ENCODE data around the gene FRAT2. TPM values are rescaled to one million over a fixed set of nuclear protein-coding genes. Genes with fewer than 3 reads are reported as not detected.

The FRAT2 gene, protein sequence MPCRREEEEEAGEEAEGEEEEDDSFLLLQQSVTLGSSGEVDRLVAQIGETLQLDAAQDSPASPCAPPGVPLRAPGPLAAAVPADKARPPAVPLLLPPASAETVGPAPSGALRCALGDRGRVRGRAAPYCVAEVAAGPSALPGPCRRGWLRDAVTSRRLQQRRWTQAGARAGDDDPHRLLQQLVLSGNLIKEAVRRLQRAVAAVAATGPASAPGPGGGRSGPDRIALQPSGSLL
- 12.8 and 13.0 TPM in 2 replicates for total RNA-seq

DNA sequence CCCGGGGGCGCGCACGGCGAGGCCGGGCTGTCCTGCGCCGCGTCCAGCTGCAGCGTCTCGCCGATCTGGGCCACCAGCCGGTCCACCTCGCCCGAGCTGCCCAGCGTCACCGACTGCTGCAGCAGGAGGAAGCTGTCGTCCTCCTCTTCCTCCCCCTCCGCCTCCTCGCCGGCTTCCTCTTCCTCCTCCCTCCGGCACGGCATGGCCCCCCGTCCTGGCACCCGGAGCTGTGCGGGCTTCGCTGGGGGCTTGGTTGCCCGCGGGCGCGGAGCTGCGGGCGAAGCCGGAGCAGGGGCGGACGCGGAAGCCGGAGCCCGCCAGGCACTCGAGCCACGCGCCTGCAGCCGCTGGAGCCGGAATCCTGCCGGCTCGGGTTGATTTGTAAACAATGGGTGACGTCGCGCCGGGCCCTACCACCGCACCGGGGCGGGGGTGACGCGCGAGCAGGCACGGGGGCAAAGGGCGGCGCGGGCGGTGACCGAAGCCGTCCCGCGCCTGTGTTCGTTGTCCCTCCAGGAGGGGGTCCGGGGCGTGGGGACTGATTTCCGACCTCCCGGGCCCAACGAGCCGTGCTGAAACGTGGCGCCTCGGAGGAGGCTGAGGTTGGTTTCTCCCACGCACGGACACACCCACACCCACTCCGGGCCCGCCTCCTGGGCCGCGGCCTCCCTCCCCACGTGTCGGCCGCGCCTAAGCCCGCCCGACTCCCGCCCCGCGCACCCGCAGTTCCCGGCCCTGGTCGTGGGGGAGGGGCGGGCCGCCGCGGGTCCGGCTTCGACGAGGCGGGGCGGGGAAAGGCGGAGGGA is at the start of gene FRAT2:
FRAT2 (minus strand) TSS at position 360 of the 806 bp plus-strand sequence; CDS start at position 203, 157 bp downstream.

DNA sequence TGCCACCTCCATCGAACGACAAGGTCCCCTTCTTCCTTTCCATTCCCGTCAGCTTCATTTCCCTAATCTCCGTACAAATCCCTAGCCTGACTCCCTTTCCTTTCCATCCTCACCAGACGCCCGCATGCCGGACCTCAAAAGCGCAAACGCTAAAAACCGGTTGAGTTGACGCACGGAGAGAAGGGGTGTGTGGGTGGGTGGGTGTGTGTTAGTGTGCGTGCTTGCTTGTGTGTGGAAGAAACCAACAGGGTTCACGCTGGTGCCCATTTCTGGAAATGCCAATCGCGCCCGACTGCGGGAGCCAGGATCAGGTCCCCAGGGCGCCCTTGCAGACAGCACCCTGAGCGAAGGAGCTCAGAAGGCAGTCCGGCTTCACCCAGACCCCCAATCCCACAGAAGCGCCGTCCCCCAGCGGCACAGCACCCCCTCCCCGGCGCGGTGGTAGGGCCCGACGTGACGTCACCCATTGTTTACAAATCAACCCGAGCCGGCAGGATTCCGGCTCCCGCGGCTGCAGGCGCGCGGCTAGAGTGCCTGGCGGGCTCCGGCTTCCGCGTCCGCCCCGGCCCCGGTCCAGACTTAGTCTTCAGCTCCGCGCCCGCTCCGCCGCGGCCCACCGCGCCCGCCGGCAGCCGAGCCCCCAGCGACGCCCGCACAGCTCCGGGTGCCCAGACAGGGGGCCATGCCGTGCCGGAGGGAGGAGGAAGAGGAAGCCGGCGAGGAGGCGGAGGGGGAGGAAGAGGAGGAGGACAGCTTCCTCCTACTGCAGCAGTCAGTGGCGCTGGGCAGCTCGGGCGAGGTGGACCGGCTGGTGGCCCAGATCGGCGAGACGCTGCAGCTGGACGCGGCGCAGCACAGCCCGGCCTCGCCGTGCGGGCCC is 15.5 kb downstream of the FRAT2 start, which contains the start of gene FRAT1:
FRAT1 (plus strand) TSS at position 500 of the 880 bp plus-strand sequence; CDS start at position 683, 183 bp downstream.

DNA sequence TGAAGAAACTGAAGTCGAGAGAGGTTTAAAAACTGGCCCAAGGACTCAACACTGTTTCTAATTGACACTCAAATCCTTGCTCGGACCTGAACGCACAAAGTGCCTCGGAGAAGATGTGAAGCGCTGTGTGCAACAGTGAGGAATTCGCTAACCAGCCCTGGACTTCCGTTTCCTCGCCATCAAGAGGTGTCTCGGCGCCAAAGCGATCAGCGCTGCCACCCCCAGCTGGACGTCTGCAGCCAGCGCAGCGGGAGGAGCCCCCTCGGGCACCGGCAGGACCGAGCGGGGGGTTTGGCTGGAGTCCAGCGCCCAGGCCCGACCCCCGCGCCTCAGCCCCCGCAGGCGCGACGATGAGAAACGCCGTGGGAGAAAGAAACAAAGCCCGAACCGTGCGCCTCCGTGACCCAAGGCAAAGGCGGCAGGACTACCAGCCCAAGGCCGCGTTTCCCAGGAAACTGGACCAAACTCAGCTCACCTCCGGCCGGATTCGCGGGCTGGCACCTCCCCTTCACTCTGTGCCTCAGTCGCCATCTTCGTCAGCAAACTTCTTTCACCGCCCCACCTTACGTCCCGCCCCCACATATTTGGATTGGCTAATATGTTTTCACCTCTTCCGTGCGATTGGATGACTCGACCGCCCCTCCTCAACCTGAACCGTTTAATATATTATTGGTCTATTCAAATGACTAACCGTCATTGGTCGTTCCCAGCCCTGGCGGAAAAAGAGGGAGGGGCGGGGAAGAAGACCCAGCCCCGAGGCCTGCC is 42.2 kb downstream of the FRAT2 start, which contains the start of gene ARHGAP19:
ARHGAP19 (minus strand) TSS at position 541 of the 765 bp plus-strand sequence; CDS start at position 531, 10 bp downstream.

Other genes with a start within 250 kb of the FRAT2 start
- not detected in 2 replicates for gene SLIT1, start 148.8 kb downstream of the FRAT2 start, total RNA-seq
- 7.3 and 9.2 TPM in 2 replicates for gene ARHGAP19, start 42.1 kb downstream of the FRAT2 start, total RNA-seq
- 1.3 and 2.3 TPM in 2 replicates for gene FRAT1, start 15.5 kb downstream of the FRAT2 start, total RNA-seq
- 30.5 and 32.5 TPM in 2 replicates for gene RRP12, start 66.6 kb upstream of the FRAT2 start, total RNA-seq
- 946 and 1,057 TPM in 2 replicates for gene PGAM1, start 91.5 kb upstream of the FRAT2 start, total RNA-seq
- 36.1 and 45.8 TPM in 2 replicates for gene EXOSC1, start 111.3 kb upstream of the FRAT2 start, total RNA-seq
- gene ZDHHC16, start 111.4 kb upstream of the FRAT2 start, total RNA-seq = 51.6 and 52.8 TPM in 2 replicates
- gene MMS19, start 163.7 kb upstream of the FRAT2 start, total RNA-seq = 99.9 and 126 TPM in 2 replicates
- 32.2 and 34.4 TPM in 2 replicates for gene UBTD1, start 164.2 kb upstream of the FRAT2 start, total RNA-seq
- gene ANKRD2, start 238.1 kb upstream of the FRAT2 start, total RNA-seq = 0.63 and 1.4 TPM in 2 replicates
- gene HOGA1, start 249.7 kb upstream of the FRAT2 start, total RNA-seq = 0.49 TPM in 1 of 2 replicates, not detected in the other